ENCODE measurements around the gene MED1. TPM values are rescaled to one million over a fixed set of nuclear protein-coding genes. Genes with fewer than 3 reads are reported as not detected.

The MED1 gene
- total and polyA plus RNA-seq, 9 of the 15 experiments (the other 6 are each of a cell fraction or from before 2014, with no cell fraction given): 14.0 to 59.8 (median 46.7) TPM

DNA sequence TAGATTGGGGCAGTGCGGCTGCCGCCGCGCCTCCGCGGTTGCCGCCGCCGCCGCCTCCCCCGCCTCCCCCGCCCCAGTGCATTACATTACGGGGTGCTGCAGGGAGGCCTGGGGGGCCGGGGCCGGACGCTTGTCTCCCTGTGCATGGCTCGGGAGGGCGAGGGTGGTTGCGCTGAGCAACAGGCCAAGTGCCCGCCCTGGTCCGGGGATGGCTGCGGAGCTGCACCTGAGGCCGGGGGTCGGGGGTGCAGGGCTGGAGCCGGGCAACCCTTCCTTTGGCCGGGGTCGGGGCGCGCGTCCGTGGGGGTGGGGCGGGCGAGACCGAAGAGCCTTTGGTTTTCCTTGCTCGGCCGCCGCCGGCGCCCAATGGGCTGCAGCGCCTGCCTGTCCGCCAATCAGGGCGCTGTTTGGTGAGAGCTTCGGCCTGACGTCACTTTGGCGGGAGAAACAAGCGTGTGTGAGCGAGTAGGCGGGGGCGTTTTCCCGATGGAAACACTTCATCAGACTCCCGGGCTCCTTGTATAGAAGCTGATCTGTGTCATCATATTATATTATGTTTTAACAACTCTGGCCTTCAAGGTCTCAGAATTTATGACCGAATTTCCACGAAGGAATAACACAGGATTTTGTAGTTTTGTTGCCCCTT lies 48.7 kb downstream of the MED1 start (continued):
- TF ChIP-seq JUN (IDR thresholded peaks at IDR 0.05; ENCODE audit: borderline replicate concordance, low read depth, low read length) (peak; percentile 44; the same call in 1 of the 2 replicates), JUN (CRISPR knock-in tag; IDR thresholded peaks at IDR 0.05; ENCODE audit: borderline replicate concordance) (no peak), JUND (IDR thresholded peaks at IDR 0.05; ENCODE audit: borderline replicate concordance, low read depth, low read length) (peak; percentile 52; the same call in 1 of the 2 replicates), JUND (tag; IDR thresholded peaks at IDR 0.05; ENCODE audit: borderline replicate concordance, low read depth, low read length) (no peak), RBM25 (IDR thresholded peaks at IDR 0.05; ENCODE audit: low read depth, low read length, severe bottlenecking) (peak; percentile 41), RFX7 (CRISPR knock-in tag; IDR thresholded peaks at IDR 0.05) (no peak), CCAR2 (IDR thresholded peaks at IDR 0.05; ENCODE audit: low read depth, low read length) (no peak), CBFA2T3 (IDR thresholded peaks at IDR 0.05) (0 out of 2 replicates have a peak, but pooled peaks have one; percentile 9), MBD2 (IDR thresholded peaks at IDR 0.05; ENCODE audit: borderline replicate concordance, low read depth) (peak; percentile 47; the same call in 1 of the 2 replicates), AFF4 (CRISPR knock-in tag; IDR thresholded peaks at IDR 0.05) (0 out of 2 replicates have a peak, but pooled peaks have one; percentile 43), CBX8 (IDR thresholded peaks at IDR 0.05; ENCODE audit: borderline replicate concordance, extremely low read depth, low read depth, low read length, poor library complexity, severe bottlenecking) (no peak)
- TF ChIP-seq, protein P1, sequence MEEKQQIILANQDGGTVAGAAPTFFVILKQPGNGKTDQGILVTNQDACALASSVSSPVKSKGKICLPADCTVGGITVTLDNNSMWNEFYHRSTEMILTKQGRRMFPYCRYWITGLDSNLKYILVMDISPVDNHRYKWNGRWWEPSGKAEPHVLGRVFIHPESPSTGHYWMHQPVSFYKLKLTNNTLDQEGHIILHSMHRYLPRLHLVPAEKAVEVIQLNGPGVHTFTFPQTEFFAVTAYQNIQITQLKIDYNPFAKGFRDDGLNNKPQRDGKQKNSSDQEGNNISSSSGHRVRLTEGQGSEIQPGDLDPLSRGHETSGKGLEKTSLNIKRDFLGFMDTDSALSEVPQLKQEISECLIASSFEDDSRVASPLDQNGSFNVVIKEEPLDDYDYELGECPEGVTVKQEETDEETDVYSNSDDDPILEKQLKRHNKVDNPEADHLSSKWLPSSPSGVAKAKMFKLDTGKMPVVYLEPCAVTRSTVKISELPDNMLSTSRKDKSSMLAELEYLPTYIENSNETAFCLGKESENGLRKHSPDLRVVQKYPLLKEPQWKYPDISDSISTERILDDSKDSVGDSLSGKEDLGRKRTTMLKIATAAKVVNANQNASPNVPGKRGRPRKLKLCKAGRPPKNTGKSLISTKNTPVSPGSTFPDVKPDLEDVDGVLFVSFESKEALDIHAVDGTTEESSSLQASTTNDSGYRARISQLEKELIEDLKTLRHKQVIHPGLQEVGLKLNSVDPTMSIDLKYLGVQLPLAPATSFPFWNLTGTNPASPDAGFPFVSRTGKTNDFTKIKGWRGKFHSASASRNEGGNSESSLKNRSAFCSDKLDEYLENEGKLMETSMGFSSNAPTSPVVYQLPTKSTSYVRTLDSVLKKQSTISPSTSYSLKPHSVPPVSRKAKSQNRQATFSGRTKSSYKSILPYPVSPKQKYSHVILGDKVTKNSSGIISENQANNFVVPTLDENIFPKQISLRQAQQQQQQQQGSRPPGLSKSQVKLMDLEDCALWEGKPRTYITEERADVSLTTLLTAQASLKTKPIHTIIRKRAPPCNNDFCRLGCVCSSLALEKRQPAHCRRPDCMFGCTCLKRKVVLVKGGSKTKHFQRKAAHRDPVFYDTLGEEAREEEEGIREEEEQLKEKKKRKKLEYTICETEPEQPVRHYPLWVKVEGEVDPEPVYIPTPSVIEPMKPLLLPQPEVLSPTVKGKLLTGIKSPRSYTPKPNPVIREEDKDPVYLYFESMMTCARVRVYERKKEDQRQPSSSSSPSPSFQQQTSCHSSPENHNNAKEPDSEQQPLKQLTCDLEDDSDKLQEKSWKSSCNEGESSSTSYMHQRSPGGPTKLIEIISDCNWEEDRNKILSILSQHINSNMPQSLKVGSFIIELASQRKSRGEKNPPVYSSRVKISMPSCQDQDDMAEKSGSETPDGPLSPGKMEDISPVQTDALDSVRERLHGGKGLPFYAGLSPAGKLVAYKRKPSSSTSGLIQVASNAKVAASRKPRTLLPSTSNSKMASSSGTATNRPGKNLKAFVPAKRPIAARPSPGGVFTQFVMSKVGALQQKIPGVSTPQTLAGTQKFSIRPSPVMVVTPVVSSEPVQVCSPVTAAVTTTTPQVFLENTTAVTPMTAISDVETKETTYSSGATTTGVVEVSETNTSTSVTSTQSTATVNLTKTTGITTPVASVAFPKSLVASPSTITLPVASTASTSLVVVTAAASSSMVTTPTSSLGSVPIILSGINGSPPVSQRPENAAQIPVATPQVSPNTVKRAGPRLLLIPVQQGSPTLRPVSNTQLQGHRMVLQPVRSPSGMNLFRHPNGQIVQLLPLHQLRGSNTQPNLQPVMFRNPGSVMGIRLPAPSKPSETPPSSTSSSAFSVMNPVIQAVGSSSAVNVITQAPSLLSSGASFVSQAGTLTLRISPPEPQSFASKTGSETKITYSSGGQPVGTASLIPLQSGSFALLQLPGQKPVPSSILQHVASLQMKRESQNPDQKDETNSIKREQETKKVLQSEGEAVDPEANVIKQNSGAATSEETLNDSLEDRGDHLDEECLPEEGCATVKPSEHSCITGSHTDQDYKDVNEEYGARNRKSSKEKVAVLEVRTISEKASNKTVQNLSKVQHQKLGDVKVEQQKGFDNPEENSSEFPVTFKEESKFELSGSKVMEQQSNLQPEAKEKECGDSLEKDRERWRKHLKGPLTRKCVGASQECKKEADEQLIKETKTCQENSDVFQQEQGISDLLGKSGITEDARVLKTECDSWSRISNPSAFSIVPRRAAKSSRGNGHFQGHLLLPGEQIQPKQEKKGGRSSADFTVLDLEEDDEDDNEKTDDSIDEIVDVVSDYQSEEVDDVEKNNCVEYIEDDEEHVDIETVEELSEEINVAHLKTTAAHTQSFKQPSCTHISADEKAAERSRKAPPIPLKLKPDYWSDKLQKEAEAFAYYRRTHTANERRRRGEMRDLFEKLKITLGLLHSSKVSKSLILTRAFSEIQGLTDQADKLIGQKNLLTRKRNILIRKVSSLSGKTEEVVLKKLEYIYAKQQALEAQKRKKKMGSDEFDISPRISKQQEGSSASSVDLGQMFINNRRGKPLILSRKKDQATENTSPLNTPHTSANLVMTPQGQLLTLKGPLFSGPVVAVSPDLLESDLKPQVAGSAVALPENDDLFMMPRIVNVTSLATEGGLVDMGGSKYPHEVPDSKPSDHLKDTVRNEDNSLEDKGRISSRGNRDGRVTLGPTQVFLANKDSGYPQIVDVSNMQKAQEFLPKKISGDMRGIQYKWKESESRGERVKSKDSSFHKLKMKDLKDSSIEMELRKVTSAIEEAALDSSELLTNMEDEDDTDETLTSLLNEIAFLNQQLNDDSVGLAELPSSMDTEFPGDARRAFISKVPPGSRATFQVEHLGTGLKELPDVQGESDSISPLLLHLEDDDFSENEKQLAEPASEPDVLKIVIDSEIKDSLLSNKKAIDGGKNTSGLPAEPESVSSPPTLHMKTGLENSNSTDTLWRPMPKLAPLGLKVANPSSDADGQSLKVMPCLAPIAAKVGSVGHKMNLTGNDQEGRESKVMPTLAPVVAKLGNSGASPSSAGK (IDR thresholded peaks at IDR 0.05): peak; percentile 85

Data from K562 (cell line).